Right renal cortex interstitium (tissue), 3 donors: ENCODE results near the gene CLEC2B. TPM values are rescaled to one million over a fixed set of nuclear protein-coding genes. Genes with fewer than 3 reads are reported as not detected.

Source experiments
- DNase-seq, 3 donors: peaks; one replicate each; pipeline ENCODE4 v3.0.0-alpha.2; 2013; ENCODE audit warnings: low read depth in 3 of 3, low spot score in 2 of 3
- polyA plus RNA-seq, 3 donors: library from polyadenylated mRNA; unstranded; fragments of 120-200 nt; gene quantifications; one replicate each; pipeline ENCODE4 v1.2.1, GENCODE V29; 2013; ENCODE audit not compliant: insufficient read length in 3 of 3

CLEC2B gene
- polyA plus RNA-seq, 3 donors: 3.5 to 4.8 (median 3.9) TPM

DNA sequence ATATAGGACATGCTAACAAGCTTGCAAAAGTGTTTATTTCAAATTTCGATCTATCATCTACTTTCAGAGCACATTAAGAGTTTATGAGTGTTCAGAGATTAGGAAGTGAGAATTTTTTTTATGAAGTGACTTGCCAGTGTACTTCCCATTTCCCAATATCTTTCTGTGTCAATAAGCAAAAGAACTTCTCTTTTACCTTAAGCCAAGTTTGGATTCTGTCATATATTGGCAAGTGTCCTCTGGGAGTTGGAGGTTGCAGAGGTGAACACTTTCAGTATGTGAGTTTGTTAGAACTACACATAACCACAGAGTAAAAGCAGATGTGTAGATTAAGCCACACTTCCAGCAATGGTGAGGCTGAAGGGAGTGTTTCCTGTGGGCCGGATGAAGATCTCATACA, 58.5 kb downstream of the CLEC2B start:
- DNase-seq: no peak

DNA sequence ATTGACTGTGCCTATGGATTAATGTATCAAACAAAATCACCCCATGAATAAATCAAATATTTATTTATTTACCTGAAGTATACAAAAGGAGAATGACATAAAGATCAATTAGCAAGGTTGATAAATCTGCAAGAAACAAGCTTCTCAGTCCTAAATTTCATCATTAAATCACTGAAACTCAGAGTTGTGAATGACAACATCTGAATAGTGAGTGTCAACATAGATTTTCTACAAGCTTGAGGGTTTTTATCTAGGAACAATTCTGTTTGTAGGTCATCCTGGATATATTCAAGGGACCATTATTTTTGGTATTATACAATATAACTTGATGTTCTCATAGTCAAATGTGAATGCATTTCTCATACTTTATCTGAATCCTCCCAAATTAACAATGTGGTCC, 59.3 kb downstream of the CLEC2B start:
- no peak for DNase-seq

DNA sequence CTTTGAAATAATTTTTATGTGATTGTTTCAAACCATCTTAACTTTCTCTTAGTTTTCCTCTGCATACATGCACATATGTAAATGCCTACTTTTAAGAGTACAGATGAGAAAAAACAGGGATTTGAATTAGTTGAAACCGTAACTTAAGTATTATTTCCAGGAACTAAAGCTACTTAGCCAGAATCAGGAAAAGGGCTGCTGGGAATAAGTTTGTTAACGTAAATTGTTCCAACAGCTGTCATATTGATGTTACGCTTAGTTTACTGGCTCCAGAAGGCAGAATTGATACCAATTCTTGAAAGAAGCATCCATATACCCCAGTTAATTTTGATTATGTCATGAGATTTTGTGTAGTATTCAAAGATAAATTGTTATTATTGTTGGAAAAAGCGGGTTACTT, 59.8 kb downstream of the CLEC2B start:
- no peak for DNase-seq

DNA sequence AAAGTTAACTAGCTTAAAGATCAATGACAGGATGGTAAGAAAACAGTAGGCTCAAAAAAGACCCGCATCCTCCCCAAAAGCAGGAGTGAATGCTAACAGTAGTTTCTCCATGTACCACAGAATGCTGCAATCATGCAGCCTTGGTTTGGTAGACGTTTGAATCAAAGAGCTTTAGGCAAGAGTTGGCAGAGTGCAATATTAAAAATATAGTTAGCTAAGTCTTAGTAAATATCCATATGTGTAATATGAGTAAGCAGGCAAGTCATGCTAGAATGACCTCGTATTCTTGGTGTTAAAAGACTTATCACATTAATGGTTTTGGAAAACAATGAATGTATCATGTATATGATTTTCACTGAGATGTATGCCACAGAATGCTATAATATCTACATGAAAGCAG, 60.6 kb downstream of the CLEC2B start:
- no peak for DNase-seq

DNA sequence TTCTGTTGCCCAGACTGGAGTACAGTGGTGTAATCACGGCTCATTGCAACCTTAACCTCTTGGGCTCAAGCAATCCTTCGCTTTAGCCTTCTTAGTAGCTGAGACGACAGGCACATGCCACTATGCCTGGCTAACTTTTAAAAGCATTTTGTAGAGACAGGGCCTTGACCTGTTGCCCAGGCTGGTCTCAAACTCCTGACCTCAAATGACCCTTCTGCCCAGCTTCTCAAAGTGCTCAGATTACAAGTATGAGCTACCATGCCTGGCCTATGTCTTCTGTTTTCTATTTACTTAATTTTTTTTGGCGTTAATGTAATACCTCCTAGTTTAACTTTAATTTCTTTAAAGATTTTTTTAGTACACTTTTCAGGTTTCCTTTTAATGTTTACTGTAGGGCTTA, 62.4 kb downstream of the CLEC2B start:
- DNase-seq: no peak

DNA sequence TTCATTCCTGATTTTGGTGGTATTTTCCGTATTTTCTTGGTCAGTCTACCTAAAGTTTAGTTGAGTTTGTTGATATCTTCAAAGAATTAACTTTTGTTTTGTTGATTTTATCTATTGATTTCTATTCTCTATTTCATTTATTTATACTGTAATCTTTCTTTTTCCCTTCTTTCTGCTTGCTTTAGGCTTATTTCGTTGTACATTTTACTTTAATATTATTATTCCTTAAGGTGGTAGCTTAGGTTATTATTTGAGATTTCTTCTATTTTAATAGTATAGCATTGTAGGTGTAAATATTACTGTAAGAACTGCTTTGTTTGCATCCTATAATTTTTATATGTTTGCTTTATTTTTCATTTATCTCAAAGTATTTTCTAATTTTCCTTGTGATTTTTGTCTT, 63.3 kb downstream of the CLEC2B start:
- DNase-seq: no peak

Other genes starting within 250 kb of the CLEC2B start
- 10 to 100 TPM in 2 of 3 donors, 1 to 10 TPM in 1; 9.9 to 14.3 (median 11.8) TPM for gene CLEC2D, start 199.6 kb downstream of the CLEC2B start, polyA plus RNA-seq
- gene CLECL1, start 136.3 kb downstream of the CLEC2B start, polyA plus RNA-seq: under 1 TPM in 2 of 3 donors, not detected in 1; 0.19 to 0.41 TPM
- 1 to 10 TPM; 1.6 to 3.8 (median 2.2) TPM for gene CD69, start 108.5 kb downstream of the CLEC2B start, polyA plus RNA-seq
- under 1 TPM; 0.55 to 0.78 (median 0.58) TPM for gene KLRF1, start 41.9 kb downstream of the CLEC2B start, polyA plus RNA-seq
- not detected for gene KLRF2, start 12.1 kb upstream of the CLEC2B start, polyA plus RNA-seq
- not detected for gene CLEC2A, start 63.0 kb upstream of the CLEC2B start, polyA plus RNA-seq
- gene CLEC12A, start 102.1 kb upstream of the CLEC2B start, polyA plus RNA-seq: 1 to 10 TPM in 2 of 3 donors, under 1 TPM in 1; 0.47 to 1.1 (median 1.0) TPM
- gene CLEC1B, start 129.8 kb upstream of the CLEC2B start, polyA plus RNA-seq: 1 to 10 TPM in 2 of 3 donors, under 1 TPM in 1; 0.87 to 2.9 (median 1.3) TPM
- gene CLEC12B, start 141.3 kb upstream of the CLEC2B start, polyA plus RNA-seq: under 1 TPM in 1 of 3 donors, not detected in 2; 0.19 TPM
- under 1 TPM; 0.21 to 0.51 (median 0.44) TPM for gene CLEC9A, start 161.3 kb upstream of the CLEC2B start, polyA plus RNA-seq
- 1 to 10 TPM; 2.7 to 4.0 (median 3.2) TPM for gene CLEC1A, start 229.6 kb upstream of the CLEC2B start, polyA plus RNA-seq